Central memory CD8-positive, alpha-beta T cell (primary cell): Measurements from ENCODE around the gene HDAC4.

ENCODE experiments used
- ATAC-seq: fragments of 150-1000 bp; cut with Tn5 transposase; replicated peaks from 2 replicates; pipeline ENCODE4 v1.10.0; 2022; ENCODE audit warnings: mild to moderate bottlenecking, moderate FRiP score, moderate number of reproducible peaks; ENCODE audit not compliant: poor library complexity, severe bottlenecking; ENCODE audit errors: extremely low read depth
- DNase-seq, 2 donors: peaks; one replicate each; pipeline ENCODE4 v3.0.0; 2021; ENCODE audit warnings: low spot score in 2 of 2
- H3K27ac Mint-ChIP-seq: one replicate; pipeline ENCODE4 v1.8.0; 2022; ENCODE audit warnings: low read depth, mild to moderate bottlenecking, moderate library complexity, mixed read lengths
- H3K27me3 Mint-ChIP-seq: one replicate; pipeline ENCODE4 v1.8.0; 2022; ENCODE audit warnings: mixed read lengths
- H3K36me3 Mint-ChIP-seq: one replicate; pipeline ENCODE4 v1.8.0; 2022; ENCODE audit warnings: mild to moderate bottlenecking, moderate library complexity, mixed read lengths; ENCODE audit not compliant: insufficient read depth
- H3K4me1 Mint-ChIP-seq: one replicate; pipeline ENCODE4 v1.8.0; 2022; ENCODE audit warnings: mixed read lengths
- H3K4me3 Mint-ChIP-seq: one replicate; pipeline ENCODE4 v1.8.0; 2022; ENCODE audit warnings: mild to moderate bottlenecking, moderate library complexity, mixed read lengths
- H3K9me3 Mint-ChIP-seq: one replicate; pipeline ENCODE4 v1.8.0; 2022; ENCODE audit warnings: mixed read lengths

Gene HDAC4

GRCh38 chr2:239293775-239294430 is 106.9 kb downstream of the HDAC4 start:
- Mint-ChIP-seq H3K4me1 (peaks cover 52% of the 10 kb centered on the region), H3K9me3 (no peaks in the 10 kb centered on the region), H3K27me3 (no peaks in the 10 kb centered on the region), H3K27ac (peak overlapping the region; percentile 92), H3K36me3 (peaks cover 15% of the 10 kb centered on the region), H3K4me3 (peak overlapping the region; percentile 74)
- DNase-seq (no peak), ATAC-seq (peak; percentile 16)

- H3K9me3 Mint-ChIP-seq, result no peaks in the 10 kb centered on the region
- peaks cover 53% of the 10 kb centered on the region for H3K4me1 Mint-ChIP-seq
- peaks cover 12% of the 10 kb centered on the region for H3K36me3 Mint-ChIP-seq
- no peak overlapping the region for H3K27ac Mint-ChIP-seq
- no peak for ATAC-seq
- no peak for DNase-seq
- H3K27me3 Mint-ChIP-seq, result no peaks in the 10 kb centered on the region
- no peak overlapping the region for H3K4me3 Mint-ChIP-seq
These were observed 107.7 kb downstream of the HDAC4 start for GRCh38 chr2:239292959-239293774.

GRCh38 chr2:239292531-239292930 is 108.3 kb downstream of the HDAC4 start:
- Mint-ChIP-seq H3K4me1 (peaks cover 53% of the 10 kb centered on the region), H3K4me3 (no peak overlapping the region), H3K9me3 (no peaks in the 10 kb centered on the region), H3K36me3 (peaks cover 12% of the 10 kb centered on the region), H3K27ac (no peak overlapping the region), H3K27me3 (no peaks in the 10 kb centered on the region)
- DNase-seq, result no peak
- ATAC-seq, result no peak

DNA sequence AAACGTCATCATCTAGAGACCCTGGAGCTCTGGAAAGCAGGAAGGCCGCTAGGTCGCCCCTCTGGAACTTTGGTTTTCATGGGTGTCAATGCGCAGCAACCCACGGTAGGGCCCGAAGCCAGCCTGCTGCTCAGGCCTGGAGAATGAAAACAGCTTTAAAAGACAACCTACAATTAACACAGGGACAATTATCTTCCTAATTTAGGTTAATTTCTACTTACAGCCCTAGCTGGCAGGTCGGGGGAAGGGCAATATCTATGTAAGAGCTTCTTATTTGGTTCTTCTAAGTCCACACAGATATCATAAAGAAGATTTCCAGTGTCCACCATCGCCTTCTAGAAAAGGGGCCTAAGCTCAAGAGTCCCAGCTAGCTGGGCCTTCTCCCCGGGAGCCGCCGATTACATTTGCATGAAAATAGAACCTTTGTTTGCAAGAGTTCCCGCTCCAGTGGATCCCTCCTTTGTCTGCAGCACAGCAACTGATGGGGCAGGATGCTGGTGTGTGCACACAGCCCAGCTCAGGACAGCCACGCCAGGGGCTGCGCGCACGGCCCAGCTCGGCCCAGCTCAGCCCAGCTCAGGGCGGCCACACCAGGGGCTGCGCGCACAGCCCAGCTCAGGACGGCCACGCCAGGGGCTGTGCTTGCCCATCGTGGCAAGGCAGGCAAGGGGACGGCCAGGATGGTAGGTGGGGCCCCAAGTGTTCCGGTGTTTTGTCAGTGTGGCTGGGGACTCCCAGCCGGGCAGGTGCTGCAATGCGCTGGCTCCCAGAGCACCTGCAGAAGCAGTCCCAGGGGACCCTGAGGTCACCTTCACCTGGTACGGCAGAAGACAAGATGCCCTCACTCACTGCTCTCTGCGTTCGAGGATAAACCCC is 109.1 kb downstream of the HDAC4 start:
- no peak for ATAC-seq
- DNase-seq, result no peak
- Mint-ChIP-seq H3K4me1 (peaks cover 57% of the 10 kb centered on the region), H3K27me3 (no peaks in the 10 kb centered on the region), H3K27ac (no peak overlapping the region), H3K4me3 (no peak overlapping the region), H3K9me3 (no peaks in the 10 kb centered on the region), H3K36me3 (peaks cover 12% of the 10 kb centered on the region)

DNA sequence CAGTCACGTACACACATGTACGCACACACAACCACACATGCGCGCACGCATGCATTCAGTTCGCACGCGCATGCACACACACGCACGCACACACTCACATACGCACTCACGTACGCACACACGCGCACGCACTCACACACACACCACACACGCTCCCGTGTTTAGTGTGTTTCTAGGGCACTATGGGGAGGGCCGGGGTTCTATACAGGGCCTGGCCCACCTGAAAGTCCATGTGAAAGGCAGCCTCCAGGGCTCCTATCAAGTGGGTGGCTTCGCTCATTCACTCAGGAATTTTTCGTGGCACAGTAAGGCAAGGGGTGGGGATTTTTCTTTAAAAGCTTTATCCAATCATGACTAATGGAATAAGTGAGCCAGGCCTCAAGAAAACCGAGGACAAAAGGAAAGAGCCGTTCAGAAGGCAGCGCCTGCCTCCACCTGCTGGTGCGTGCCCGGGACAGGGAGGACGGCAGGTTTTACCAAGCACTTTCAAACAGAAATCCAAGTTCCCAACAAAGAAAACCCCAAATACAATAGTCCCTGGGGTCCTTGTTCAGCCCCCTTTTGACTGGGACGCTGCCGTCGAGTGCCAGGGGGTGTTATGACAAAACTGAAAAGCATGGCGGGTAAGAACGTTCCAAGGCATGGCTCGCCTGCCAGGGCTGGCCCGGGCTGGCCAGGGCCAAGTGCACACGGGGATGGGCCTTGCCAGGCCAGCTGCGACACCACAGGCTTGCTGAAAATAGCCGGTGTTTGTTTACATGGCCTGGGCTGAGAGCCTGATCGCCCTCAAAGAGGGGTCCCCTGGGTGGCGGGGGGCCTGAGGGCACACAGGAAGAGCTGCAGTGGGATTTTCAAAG is 110.0 kb downstream of the HDAC4 start:
- H3K27ac Mint-ChIP-seq, result peak overlapping the region; percentile 95
- ATAC-seq, result no peak
- peaks cover 61% of the 10 kb centered on the region for H3K4me1 Mint-ChIP-seq
- H3K27me3 Mint-ChIP-seq, result no peaks in the 10 kb centered on the region
- H3K36me3 Mint-ChIP-seq, result peaks cover 12% of the 10 kb centered on the region
- H3K4me3 Mint-ChIP-seq, result no peak overlapping the region
- DNase-seq, result no peak
- H3K9me3 Mint-ChIP-seq, result no peaks in the 10 kb centered on the region

DNA sequence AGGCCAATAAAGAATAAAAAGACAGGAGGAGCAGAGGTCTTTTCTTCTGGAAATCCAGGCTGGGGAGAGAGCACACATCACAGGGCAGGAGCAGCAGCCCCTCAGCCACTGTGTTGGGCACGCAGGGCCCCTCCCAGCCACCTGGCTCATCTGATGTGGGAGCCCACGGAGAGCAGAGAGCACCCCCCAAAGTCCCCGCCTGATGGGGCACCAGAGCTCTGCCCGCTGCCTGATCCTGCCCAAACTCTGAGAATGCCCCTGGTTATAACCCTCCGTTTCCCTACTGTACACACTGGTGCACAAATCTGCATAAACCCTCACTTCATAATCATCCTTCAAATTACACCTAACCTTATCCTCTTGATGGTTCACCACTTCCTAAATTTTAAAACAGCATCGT is 111.3 kb downstream of the HDAC4 start:
- peak overlapping the region; percentile 74 for H3K4me3 Mint-ChIP-seq
- DNase-seq (no peak), ATAC-seq (peak; percentile 38)
- H3K9me3 Mint-ChIP-seq, result no peaks in the 10 kb centered on the region
- peaks cover 66% of the 10 kb centered on the region for H3K4me1 Mint-ChIP-seq
- peaks cover 9% of the 10 kb centered on the region for H3K36me3 Mint-ChIP-seq
- H3K27ac Mint-ChIP-seq, result peak overlapping the region; percentile 95
- H3K27me3 Mint-ChIP-seq, result no peaks in the 10 kb centered on the region

DNA sequence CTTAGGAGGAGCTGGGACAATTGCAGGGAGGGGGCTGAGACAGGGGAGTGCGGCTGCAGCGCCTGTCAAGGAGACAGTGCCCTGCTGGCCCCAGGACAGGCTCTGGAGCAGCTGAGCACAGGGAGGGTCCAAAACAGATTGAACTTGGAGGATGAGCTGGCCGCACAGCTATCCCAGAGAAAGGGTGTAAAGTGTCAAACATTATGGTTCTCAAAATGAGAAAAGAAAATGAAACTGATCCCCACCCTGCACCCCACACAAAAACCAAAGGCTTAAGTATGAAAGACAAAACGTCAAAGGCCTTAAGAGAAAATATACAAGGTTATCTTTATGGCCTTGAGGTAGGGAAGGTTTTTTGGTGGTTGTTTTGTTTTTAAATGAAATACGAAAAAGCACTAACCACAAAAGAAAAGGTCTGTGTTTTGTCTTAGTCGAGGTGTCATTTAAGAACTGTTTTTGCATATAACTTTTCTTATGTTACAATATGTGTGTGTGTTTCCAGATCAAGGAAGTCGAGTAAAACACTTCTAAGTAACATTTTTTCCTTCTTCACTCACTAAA is 111.8 kb downstream of the HDAC4 start:
- DNase-seq (no peak), ATAC-seq (peak; percentile 83)
- no peaks in the 10 kb centered on the region for H3K9me3 Mint-ChIP-seq
- peak overlapping the region; percentile 95 for H3K27ac Mint-ChIP-seq
- peaks cover 61% of the 10 kb centered on the region for H3K4me1 Mint-ChIP-seq
- H3K4me3 Mint-ChIP-seq, result peak overlapping the region; percentile 74
- no peaks in the 10 kb centered on the region for H3K27me3 Mint-ChIP-seq
- H3K36me3 Mint-ChIP-seq, result peaks cover 7% of the 10 kb centered on the region

DNA sequence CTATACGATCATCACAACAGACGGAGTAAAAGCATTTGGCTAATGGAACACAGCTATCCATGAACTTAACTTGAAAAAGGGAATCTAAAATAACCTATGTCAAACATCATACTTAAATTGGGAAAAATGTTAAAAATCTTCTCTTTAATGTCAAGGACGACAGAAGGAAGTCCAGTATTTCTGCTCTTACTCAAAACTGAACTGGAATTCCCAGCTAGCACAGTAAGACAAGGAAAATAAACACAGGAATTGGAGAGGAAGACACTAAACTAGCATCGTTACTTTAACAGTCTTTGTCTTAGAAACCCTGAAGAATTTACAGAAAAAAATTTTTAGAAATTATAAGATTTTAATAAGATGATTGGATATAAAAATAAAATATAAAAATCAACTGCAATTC is 112.6 kb downstream of the HDAC4 start:
- ATAC-seq (no peak), DNase-seq (no peak)
- Mint-ChIP-seq H3K9me3 (no peaks in the 10 kb centered on the region), H3K36me3 (peaks cover 5% of the 10 kb centered on the region), H3K4me1 (peaks cover 57% of the 10 kb centered on the region), H3K4me3 (peak overlapping the region; percentile 74), H3K27ac (peak overlapping the region; percentile 95), H3K27me3 (no peaks in the 10 kb centered on the region)

DNA sequence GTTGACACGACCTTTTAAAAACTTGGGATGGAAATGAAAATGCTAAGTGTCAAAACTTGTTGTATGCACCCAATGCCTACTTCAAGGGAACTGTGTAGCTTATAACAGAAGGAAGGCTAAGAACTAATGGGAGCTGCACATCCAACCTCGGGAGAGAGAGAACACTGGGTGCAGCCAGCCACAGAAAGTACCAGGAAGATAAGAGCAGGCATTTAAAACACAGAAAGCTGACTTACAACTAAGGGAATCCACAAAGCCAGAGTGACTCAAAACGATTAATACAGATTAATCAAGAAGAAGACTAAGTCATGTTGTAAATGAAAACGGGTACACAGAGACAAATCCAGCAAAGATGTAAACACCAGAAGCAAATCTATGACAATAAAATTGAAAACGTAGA is 113.4 kb downstream of the HDAC4 start:
- H3K36me3 Mint-ChIP-seq, result peaks cover 5% of the 10 kb centered on the region

DNA sequence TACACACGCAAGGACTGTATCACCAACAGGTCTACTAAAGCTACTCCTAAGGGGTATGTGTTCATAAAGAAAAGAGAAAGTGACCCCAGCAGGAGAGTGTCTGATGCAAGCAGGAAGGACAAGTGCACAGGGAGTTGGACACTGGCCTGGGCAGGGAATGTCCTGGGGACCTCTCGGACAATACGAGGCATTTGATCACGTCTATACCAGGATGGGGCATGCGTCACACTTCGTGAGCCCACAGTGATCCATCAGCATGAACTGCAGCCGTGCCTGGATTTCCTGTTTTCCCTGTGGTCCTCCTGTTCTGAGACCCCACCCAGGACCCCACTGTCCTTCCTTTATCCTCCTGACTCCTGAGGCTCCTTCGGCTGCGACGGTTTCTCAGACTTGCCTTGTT is 113.9 kb downstream of the HDAC4 start:
- ATAC-seq (no peak), DNase-seq (no peak)
- Mint-ChIP-seq H3K9me3 (no peaks in the 10 kb centered on the region), H3K4me1 (peaks cover 57% of the 10 kb centered on the region), H3K27ac (peak overlapping the region; percentile 95), H3K27me3 (no peaks in the 10 kb centered on the region), H3K36me3 (peaks cover 5% of the 10 kb centered on the region), H3K4me3 (peak overlapping the region; percentile 48)

More for the DNA sequence above, 113.4 kb downstream of the HDAC4 start:
- DNase-seq (no peak), ATAC-seq (no peak)
- Mint-ChIP-seq H3K9me3 (no peaks in the 10 kb centered on the region), H3K4me3 (peak overlapping the region; percentile 48), H3K4me1 (peaks cover 57% of the 10 kb centered on the region), H3K27ac (peak overlapping the region; percentile 95), H3K27me3 (no peaks in the 10 kb centered on the region)

DNA sequence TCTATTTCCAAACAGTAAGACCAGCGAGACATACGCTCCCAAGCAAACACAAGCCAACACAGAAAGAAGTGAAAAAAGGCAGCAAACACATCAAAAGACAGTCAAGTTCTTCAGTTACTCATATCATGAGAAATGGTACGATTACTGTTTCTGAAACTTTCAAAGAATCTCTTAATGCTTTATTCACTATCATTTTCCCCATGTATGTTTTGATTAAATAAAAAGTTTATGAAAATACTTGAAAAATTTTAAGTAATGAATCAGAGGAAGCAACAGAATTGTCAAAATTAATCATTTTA is 114.9 kb downstream of the HDAC4 start:
- H3K36me3 Mint-ChIP-seq, result peaks cover 4% of the 10 kb centered on the region
- no peaks in the 10 kb centered on the region for H3K27me3 Mint-ChIP-seq
- H3K4me3 Mint-ChIP-seq, result peak overlapping the region; percentile 49
- no peak for ATAC-seq
- H3K9me3 Mint-ChIP-seq, result no peaks in the 10 kb centered on the region
- peaks cover 57% of the 10 kb centered on the region for H3K4me1 Mint-ChIP-seq
- DNase-seq, result no peak
- peak overlapping the region; percentile 95 for H3K27ac Mint-ChIP-seq
